Right ventricle myocardium superior (tissue), 1 donor: ENCODE measurements around the gene ERCC5. TPM values are rescaled to one million over a fixed set of nuclear protein-coding genes. Genes with fewer than 3 reads are reported as not detected.

Experiments used
- ATAC-seq: fragments of 200-7000 bp; cut with Tn5 transposase; one replicate; pipeline ENCODE4 v1.9.1; 2020; ENCODE audit warnings: mild to moderate bottlenecking; ENCODE audit not compliant: poor library complexity
- DNase-seq: peaks from one replicate; pipeline ENCODE4 v3.0.0-alpha.2; 2020
- intact Hi-C: fragments of 100-400 bp; cut with DNase I; formaldehyde crosslinking; loops from one replicate; pipeline ENCODE4 v1.11.2; 2022
- total RNA-seq: library from RNA; stranded (reverse); fragmentation: NEBNext Ultra II Directional; extraction: Animal tissue kit (Norgen Biotek cat#: 25700); gene quantifications from one replicate; pipeline ENCODE4 v1.2.1, GENCODE V29; 2021
- donor health status: DM: no; HTN: yes; CAD: no; lungs with severe emphysema.

The ERCC5 gene
- total RNA-seq, 1 donor from 2014 or later = 25.7 TPM

GRCh38 chr13:102907886-102908515 lies 62.2 kb downstream of the ERCC5 start:
- intact Hi-C loops = no loop called here
- DNase-seq (no peak), ATAC-seq (no peak)

- intact Hi-C loops = loop anchor here (10.0 kb wide), 1 partner anchor 225 kb away; no protein-coding TSS in a partner anchor
- no peak for DNase-seq
- no peak for ATAC-seq
These were observed 64.1 kb downstream of the ERCC5 start for GRCh38 chr13:102909971-102910370.

GRCh38 chr13:102911336-102911735 lies 65.5 kb downstream of the ERCC5 start:
- ATAC-seq (no peak), DNase-seq (no peak)
- intact Hi-C loops = loop anchor here (10.0 kb wide), 1 partner anchor 223 kb away; no protein-coding TSS in a partner anchor

- intact Hi-C loops = loop anchor here (10.0 kb wide), 1 partner anchor 222 kb away; no protein-coding TSS in a partner anchor
- no peak for DNase-seq
- no peak for ATAC-seq
These were observed 66.8 kb downstream of the ERCC5 start for GRCh38 chr13:102912599-102912998.

- intact Hi-C loops = loop anchor here (10.0 kb wide), 1 partner anchor 221 kb away; no protein-coding TSS in a partner anchor
- ATAC-seq (no peak), DNase-seq (no peak)
These were observed 68.1 kb downstream of the ERCC5 start for GRCh38 chr13:102913914-102914313.

GRCh38 chr13:102914339-102914930 lies 68.6 kb downstream of the ERCC5 start:
- no peak for ATAC-seq
- no peak for DNase-seq
- intact Hi-C loops = loop anchor here (10.0 kb wide), 1 partner anchor 220 kb away; no protein-coding TSS in a partner anchor

- no peak for DNase-seq
- ATAC-seq = peak; percentile 75
- intact Hi-C loops = loop anchor here (10.0 kb wide), 1 partner anchor 219 kb away; no protein-coding TSS in a partner anchor
These were observed 69.6 kb downstream of the ERCC5 start for GRCh38 chr13:102915393-102915930.

GRCh38 chr13:102917019-102917418 lies 71.2 kb downstream of the ERCC5 start:
- ATAC-seq (no peak), DNase-seq (no peak)
- intact Hi-C loops = loop anchor here (10.0 kb wide), 1 partner anchor 218 kb away; no protein-coding TSS in a partner anchor

- DNase-seq = no peak
- ATAC-seq = no peak
- intact Hi-C loops = no loop called here
These were observed 76.4 kb downstream of the ERCC5 start for GRCh38 chr13:102922184-102922583.

Other genes with a start within 250 kb of the ERCC5 start
- 29.3 TPM for gene TPP2, start 249.0 kb upstream of the ERCC5 start, total RNA-seq
- not detected for gene METTL21C, start 151.0 kb upstream of the ERCC5 start, total RNA-seq
- gene TEX30, start 72.2 kb upstream of the ERCC5 start, total RNA-seq = 7.8 TPM
- gene POGLUT2, start 47.1 kb upstream of the ERCC5 start, total RNA-seq = 3.4 TPM
- 31.0 TPM for gene BIVM, start 46.9 kb upstream of the ERCC5 start, total RNA-seq
- gene SLC10A2, start 220.4 kb downstream of the ERCC5 start, total RNA-seq = not detected